Hematopoietic multipotent progenitor cell treated with erythropoietin and hydrocortisone succinate and interleukin-3 and kit ligand, for 4 days (in vitro differentiated cells): ENCODE data around the gene NHS.

Source experiments
- DNase-seq: peaks from one replicate; pipeline ENCODE4 v3.0.0-alpha.2; 2015

Gene NHS

GRCh38 chrX:17456526-17456925, 81.5 kb downstream of the NHS start:
- no peak for DNase-seq

- no peak for DNase-seq
Measured at GRCh38 chrX:17459008-17459611, 84.1 kb downstream of the NHS start.

- no peak for DNase-seq
Measured at GRCh38 chrX:17459661-17460060, 84.7 kb downstream of the NHS start.

GRCh38 chrX:17462881-17463280, 87.9 kb downstream of the NHS start:
- DNase-seq, result no peak

- no peak for DNase-seq
Measured at GRCh38 chrX:17464194-17464593, 89.2 kb downstream of the NHS start.

- no peak for DNase-seq
Measured at GRCh38 chrX:17465201-17465600, 90.2 kb downstream of the NHS start.

GRCh38 chrX:17465802-17466201, 90.8 kb downstream of the NHS start:
- DNase-seq, result no peak

GRCh38 chrX:17470136-17470535, 95.1 kb downstream of the NHS start:
- DNase-seq, result no peak

- DNase-seq, result no peak
Measured at GRCh38 chrX:17471121-17471520, 96.1 kb downstream of the NHS start.

- DNase-seq, result no peak
Measured at GRCh38 chrX:17471861-17472260, 96.9 kb downstream of the NHS start.

- no peak for DNase-seq
Measured at GRCh38 chrX:17472424-17472823, 97.4 kb downstream of the NHS start.

- DNase-seq, result no peak
Measured at GRCh38 chrX:17473021-17473420, 98.0 kb downstream of the NHS start.

GRCh38 chrX:17474892-17475291, 99.9 kb downstream of the NHS start:
- DNase-seq, result no peak

- DNase-seq, result no peak
Measured at GRCh38 chrX:17475449-17476217, 100.6 kb downstream of the NHS start.

GRCh38 chrX:17476411-17476810, 101.4 kb downstream of the NHS start:
- no peak for DNase-seq

- DNase-seq, result no peak
Measured at GRCh38 chrX:17481086-17481485, 106.1 kb downstream of the NHS start.

- DNase-seq, result no peak
Measured at GRCh38 chrX:17484592-17484991, 109.6 kb downstream of the NHS start.

GRCh38 chrX:17485391-17485790, 110.4 kb downstream of the NHS start:
- no peak for DNase-seq

- DNase-seq, result no peak
Measured at GRCh38 chrX:17488036-17488435, 113.0 kb downstream of the NHS start.

GRCh38 chrX:17494216-17494615, 119.2 kb downstream of the NHS start:
- DNase-seq, result no peak

- no peak for DNase-seq
Measured at GRCh38 chrX:17495052-17495451, 120.1 kb downstream of the NHS start.

- no peak for DNase-seq
Measured at GRCh38 chrX:17496407-17496806, 121.4 kb downstream of the NHS start.

- DNase-seq, result no peak
Measured at GRCh38 chrX:17497193-17497592, 122.2 kb downstream of the NHS start.

- no peak for DNase-seq
Measured at GRCh38 chrX:17499512-17499911, 124.5 kb downstream of the NHS start.

- DNase-seq, result no peak
Measured at GRCh38 chrX:17500145-17500579, 125.2 kb downstream of the NHS start.
